GM19238 (cell line): ENCODE measurements around the gene CGNL1.

Experiments used
- DNase-seq: peaks from one replicate; pipeline ENCODE4 v3.0.0; 2011; ENCODE audit warnings: low spot score; ENCODE audit not compliant: insufficient read length

CGNL1 gene

DNA sequence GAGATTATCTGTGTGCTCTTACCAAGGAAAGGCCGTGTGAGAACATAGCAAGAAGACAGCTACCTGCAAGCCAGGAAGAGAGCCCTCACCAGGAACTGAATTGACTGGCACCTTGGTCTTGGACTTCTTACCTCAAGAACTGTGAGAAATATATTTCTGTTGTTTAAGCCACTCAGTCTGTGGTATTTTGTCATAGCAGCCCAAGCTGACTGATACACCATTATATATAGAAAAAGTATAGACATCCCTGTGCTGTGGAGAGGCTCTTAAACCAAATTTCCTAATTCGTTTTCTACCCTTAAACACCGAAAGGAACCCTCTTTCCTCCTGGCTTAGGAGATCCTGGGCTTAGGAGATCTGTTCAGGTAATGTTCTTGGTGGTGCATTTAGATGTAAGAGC is 44.8 kb downstream of the CGNL1 start:
- DNase-seq = no peak

DNA sequence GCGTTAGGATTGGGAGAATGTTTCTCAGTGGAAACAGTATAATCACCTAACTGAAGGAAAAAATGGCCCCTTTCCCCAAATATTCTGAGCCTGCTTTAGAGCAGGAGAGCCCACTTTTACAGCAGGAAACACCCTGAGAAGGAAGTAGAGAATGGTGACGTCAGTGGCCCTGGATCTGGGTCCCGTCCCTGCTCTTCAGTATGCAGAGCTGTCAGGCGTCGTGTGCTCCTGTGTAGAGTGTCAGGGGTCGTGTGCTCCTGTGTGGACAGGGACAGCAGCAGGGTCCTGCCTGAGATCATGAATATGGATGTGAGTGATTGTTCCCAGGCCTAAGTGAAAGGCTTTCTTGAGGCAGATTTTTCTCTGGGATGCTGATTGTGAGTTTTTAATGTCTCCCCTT is 45.2 kb downstream of the CGNL1 start:
- DNase-seq = no peak

DNA sequence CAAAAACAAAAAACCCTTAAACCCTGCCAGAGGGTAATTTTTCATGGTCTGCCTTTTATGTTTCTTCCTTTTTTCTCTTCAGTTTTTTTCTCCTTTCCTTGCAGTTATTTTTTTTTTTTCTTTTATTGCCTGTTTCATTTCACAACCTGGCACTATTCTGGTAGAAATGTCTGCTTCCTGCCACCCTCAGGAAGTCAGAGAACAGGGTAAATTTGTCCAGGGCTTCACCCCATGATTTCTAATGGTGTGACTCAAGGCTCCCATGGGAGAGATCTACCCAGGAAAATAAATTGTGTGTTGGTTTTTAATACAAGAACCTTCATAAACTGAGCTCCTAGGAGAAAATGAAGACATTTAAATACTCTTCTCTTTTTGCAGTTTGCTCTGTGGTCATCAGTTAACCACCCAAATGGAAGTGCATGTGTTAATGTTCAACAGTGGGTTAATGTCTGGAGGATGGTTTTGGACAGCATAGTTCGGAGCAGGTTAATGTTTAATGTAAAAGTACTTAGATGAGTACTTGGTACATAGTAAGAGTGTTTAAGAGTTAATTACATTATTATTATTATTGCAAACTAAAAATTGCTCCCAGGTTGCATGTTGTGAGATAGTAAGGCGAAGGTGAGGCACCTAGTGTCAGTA is 45.9 kb downstream of the CGNL1 start:
- peak; percentile 21 for DNase-seq

DNA sequence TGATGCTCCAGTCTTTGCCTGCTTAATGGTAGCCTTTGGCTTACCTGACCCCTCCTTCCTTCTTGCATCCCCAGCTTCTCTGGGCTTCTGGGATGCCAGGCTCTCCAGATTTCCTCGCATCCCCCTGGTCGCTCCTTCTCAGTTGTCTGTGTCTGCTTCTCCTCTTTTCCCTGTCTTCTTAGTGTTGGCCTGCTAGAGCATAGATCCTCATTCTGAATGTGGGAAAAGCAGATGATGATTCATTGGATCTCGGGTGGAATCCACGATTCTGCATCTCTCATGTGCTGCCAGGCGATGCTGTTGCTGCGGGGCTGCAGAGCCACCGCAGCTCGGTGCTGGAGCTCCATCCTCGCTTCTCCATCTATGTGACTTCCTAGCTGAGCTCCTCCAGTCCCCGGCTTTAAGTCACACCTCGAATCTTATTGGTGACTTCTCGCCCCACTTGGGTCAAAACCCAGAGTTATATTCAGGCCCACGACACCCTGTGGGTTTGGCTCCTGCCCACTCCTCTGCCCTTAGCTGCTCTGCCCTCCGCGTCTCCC is 47.4 kb downstream of the CGNL1 start:
- no peak for DNase-seq

DNA sequence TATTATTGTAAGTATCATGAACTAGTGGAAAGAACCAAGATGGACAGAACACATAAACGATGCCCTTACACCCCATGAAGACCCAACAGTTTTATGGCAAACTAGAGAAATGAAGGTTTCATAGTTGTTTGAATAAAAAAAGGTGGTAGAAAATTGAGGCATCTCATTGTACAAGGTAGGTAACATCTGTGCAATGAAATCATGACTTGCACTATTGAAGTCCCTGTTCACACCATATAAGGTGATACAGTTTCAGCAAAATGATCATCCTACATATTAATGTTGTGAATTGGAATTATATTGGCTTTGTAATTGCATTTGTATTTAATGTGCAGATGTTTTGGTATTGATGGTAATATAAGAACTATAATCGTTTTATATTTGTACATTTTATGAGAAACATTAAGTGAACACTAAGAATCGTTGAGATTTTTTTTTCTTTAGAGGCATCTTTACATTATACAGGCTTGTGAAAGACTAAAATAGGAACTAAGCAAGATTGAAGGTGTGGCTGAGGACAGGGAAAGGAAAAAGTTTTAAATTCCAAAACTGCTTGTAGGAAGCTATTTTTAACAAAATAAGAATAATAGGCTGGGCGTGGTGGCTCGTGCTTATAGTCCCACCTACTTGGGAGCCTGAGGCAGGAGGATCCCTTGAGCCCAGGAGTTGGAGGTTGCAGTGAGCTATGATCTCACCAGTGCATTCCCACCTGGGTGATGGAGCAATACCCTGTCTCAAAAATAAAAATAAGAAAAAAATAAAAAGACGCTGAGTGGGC is 48.5 kb downstream of the CGNL1 start:
- DNase-seq = no peak

DNA sequence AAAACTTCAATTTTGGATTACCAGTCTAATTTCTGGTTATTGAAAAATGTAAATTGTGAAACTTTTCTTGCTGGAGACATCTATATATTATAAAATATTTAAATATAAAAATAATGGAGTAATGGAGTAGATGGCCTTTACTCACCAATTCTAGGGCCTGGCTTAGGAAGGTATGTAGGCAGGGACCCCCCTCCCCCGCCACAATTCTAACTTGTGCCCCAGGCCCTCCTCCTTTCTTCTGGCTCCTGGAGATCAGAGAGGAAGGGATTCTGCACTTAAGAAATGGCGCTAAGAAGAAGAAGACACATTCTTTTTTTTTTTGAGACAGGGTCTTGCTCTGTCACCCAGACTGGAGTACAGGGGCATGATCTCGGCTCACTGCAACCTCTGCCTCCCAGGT is 49.5 kb downstream of the CGNL1 start:
- DNase-seq = no peak

DNA sequence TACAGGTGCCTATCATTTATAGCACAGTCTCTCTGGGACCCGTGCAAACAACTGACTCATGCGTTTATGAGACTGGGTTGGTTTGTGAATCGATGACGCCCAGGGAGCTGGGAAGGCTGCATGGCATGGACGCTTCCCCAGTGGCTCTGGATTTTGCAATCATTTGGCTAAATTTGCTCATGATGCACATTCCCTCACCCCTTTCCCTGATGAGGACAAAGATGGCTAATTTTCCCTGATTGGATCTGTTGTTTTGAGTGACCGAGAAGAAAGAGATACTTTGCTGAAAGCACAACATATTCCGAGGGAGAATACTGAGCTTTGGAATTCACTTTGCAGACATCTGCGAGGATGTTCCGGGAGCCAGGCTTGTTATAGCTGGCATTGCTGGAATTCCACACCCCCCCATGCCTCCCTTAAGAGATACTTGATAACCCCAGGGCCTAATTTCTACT is 51.1 kb downstream of the CGNL1 start:
- DNase-seq = no peak

DNA sequence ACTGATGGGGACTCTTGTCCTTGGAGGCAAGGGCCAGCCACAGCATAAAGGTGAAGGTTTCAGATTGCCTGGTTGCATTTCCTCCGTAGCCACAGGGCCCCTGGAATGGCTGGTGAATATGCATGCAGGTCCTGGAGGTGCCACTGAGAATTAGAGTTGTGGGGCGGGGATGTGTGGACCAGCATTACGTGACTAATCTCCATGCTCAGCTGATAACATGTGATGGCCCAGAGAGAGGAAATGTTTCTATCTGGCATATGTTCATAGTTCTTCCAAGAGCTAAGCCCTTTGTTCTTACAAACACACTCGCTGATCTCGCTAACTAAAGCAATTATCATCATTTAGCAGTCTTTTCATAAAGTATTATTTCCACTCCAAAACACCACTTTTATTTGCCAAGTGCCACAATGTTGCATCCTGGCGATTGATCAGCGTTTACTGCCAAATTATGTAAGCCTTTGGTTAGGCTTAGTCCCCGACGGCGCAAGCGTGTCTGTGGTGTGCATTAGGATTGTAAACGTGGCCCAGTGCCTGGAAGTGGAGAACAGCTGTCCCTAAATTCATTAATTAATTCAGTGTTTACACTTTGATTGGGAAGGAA is 55.9 kb downstream of the CGNL1 start:
- no peak for DNase-seq

DNA sequence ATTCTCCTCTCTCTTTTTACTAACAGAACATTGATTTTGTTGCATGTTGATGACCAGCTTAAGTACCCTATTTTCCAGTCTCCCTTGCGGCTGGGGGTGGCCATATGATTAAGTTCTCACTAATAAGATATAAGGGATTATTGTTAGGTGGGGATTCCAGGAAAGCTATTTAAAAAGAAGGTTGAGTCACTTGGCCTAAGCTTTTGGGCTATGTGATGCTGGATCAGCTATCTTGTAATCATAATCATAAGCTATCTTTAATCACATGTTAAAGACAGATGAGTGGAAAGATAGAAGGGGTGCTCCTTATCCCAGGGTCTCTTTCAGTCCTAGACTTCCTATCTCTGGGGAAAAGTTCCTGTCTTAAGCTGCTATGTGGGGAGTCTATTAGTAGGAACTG is 59.9 kb downstream of the CGNL1 start:
- DNase-seq = no peak

DNA sequence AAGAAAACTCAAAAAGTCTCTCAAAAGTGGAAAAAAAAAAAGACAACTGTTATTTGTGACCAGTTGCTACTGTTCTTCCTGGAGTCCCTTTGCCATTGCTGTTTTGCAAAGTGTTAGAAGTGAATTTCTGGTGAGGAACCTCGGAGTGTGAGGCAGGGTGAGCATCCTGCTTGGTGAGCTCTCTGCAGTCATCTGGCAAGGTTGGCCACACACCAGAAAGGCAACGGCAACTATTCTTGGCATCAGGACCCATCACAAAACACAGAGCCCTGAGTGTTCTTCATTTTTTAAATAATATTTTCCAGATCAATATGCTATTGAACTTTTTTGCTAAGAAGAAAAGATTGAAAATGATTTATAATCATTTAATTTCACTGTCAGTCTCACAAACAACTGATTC is 60.7 kb downstream of the CGNL1 start:
- no peak for DNase-seq

DNA sequence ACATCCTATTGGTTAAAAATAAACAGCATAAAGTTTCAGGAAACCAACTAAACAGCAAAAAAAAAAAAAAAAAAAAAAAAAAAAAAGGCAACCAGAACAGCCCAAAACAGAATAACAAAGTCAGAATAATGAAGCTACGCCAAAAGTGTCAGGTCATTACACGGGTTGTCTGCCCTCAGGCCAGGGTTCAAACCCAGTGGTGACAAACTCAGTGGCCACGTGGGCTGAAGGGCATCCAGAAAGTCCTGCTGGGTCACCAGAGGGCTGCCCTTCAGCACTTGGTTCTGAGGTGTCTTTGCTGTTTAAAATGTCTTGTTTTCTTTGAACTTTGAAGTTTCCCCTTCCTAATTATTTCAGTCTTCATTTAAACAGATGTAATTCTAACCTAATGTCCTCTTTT is 61.3 kb downstream of the CGNL1 start:
- DNase-seq = no peak

DNA sequence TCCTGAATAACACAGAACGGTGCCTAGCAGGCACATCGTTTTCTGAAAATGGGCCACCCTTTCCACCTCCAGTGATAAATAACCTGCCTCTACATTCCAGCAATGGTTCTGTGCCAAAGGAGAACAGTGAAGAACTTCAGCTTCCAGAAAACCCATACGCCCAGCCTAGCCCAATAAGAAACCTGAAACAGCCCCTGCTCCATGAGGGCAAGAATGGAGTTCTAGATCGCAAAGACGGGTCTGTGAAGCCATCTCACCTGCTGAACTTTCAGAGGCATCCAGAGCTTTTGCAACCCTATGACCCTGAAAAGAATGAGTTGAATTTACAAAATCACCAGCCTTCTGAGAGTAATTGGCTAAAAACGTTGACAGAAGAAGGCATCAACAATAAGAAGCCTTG is 61.9 kb downstream of the CGNL1 start:
- DNase-seq = no peak

DNA sequence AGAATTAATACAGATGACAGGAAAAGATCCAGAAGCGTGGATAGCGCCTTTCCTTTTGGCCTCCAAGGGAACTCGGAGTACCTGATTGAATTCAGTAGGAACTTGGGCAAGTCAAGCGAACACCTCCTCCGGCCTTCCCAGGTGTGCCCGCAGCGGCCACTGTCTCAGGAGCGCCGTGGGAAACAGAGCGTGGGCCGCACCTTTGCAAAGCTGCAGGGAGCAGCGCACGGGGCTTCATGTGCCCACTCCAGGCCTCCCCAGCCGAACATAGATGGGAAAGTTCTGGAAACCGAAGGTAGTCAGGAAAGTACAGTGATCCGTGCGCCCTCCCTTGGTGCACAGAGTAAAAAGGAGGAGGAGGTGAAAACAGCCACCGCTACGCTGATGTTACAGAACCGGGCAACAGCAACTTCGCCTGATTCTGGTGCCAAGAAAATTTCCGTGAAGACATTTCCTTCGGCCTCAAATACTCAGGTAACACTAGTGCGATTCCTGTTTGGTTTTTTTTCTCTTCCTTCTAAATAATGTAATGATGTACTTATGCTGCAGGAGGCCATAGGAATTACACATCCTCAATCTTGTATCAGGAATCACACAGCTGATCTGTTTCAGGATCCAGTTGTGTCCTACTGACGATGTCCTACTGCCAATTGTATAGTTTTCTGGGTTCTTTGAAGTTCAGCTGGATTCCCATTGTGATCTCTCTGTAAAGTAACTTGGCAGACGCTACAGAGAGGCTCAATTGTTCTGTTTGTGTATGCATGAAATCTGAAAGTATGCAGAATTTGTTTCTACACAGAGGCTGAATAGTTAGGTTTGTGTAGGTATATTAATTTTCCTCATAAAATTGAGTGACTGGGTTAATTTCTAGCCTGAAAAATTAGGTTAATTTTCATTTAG is 63.1 kb downstream of the CGNL1 start:
- no peak for DNase-seq

DNA sequence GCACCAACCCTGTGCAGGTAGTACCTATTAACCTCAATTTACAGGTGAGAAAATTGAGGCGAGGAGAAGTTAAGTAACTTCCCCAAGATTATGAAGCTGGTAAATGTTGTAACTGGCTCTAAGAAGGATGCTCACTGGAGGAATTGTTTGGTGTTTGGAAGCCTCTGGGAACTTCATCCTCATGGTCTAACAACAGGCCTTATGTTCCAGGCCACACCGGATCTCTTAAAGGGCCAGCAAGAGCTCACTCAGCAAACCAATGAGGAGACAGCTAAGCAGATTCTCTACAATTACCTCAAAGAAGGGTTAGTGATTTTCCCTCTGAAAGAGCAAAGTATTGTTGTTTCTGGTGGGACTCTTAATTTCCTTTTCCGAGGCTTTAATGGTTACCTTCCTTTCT is 63.9 kb downstream of the CGNL1 start:
- DNase-seq = no peak

DNA sequence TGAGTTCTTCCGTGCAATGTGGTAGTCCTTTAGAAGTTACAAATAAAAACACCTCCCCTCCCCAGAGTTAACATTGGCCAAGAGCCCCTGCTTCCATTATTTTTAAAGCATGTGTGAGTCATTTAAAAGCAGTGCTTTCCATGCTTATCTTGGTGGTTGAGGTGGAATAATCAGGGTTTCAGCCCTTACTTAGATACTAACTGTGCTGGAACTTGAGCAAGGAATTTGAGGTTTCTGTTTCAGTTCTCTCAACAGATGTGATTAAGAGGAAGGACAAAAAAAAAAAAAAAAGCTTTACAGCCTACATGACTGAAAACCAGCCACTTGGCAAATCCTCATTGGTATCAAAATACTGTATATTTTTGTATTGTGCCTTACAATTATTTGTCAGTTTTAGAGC is 64.5 kb downstream of the CGNL1 start:
- no peak for DNase-seq

DNA sequence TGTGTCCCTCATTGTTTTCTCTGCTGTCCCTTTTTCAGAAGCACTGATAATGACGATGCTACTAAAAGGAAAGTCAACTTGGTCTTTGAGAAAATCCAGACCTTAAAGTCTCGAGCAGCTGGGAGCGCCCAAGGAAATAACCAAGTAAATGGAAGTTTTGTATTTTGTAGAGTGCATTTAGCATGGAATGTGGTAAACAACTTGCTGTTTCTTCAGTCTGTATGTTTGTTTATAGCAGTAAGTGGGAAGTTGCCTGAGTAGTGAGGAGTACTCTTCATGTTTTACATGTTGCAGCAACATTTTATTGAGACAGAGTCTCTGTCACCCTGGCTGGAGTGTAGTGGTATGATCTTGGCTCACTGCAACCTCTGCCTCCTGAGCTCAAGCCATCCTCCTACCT is 66.0 kb downstream of the CGNL1 start:
- no peak for DNase-seq

DNA sequence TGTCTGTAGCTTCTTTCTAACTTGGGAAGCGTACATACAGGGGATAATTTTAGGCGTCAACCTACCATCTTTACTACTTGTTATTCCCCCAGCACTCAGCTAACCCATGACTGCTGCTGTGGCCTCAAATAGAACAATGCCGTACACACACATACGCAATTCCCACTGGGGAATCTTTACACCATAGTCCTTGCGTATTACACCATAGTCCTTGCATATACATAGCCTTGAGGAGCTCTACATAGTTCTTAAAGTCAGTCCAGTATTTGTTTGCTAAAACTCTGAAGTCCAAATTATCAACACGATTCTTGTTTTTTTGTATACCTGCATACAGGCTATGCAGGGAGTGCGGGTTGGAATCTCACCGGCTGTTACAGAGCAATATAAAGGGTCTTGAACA is 67.2 kb downstream of the CGNL1 start:
- DNase-seq = no peak

DNA sequence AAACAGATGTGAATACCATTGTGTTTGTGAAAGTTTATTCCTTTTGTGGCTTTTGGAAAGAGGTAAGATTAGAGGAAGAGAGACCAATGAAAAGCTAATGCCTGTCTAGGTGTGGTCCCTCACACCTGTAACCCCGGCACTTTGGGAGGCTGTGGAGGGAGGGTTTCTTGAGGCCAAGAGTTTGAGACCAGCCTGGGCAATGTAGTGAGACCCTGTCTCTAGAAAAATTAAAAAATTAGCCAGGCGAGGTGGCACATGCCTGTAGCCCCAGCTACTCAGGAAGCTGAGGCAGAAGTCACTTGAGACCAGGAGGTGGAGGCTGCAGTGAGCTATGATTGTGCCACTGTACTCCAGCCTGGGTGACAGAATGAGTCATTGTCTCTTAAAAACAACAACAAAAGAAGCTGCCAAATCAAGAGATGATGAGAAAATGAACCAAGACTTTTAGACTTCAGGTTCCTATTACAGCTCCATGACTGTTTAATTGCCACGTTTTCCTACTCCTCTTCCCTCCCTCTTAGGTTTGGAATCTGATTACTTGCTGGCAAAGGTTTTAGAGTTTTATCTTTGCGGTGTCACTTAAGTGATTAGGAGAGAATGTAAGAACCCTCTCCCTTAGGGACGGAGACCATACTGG is 68.7 kb downstream of the CGNL1 start:
- DNase-seq = no peak

DNA sequence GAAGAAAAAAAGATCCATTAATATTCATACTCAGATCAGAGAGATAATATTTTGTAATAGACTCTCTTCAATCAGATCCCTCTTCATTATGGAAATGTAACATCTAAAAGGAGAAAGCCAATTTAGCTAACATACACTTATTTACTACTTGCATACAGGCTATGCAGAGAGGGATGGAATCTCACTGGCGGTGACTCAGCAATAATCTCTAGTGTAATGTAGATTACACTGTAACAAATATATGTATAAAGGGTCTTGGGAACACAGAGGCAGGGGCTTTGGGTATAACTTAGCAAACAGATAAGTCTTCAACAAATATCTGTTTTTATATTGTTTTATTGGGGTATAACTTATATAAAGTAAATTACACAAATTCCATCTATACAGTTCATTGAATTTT is 69.6 kb downstream of the CGNL1 start:
- no peak for DNase-seq

DNA sequence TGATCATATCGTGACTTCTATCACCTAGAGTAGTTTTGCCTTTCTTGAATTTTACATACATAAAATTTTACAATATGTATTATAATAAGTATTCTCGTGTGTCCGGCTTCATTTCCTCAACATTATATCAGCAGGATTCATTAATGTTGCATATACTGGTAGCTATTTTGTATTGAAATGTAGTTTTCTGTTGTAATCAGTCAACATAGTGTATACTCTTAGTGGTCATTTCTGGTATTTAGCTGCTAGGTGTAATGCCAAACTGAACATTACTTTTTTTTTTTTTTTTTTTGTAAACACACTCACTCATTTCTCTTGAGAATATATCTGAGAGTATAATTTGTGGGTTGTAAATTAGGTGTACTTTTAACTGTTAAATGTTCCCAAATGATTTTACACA is 70.1 kb downstream of the CGNL1 start:
- no peak for DNase-seq

DNA sequence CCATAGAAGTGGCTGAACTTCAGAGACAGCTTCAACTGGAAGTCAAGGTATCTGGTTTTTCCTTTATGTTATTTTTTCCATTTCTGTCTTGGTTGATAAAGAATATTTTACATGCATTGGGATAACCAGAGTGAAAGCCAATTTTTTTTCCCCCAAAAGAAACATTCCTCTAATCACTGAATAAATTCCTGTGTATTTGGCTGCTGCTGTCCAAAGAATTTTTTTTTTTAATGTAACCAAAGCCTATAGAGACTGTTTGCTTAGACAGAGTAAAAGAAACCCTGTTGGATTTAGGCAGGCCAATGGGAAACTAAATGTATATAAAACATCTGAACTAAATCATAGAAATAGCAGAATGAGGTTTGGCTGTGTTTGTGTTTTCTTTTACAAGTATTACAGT is 75.2 kb downstream of the CGNL1 start:
- DNase-seq = no peak
